GM21717 (cell line): ENCODE measurements around the gene ZNF750.

Experiments
- ATAC-seq: cut with Tn5 transposase; IDR thresholded peaks from one replicate; pipeline ENCODE4 v1.9.1; 2021; ENCODE audit warnings: mild to moderate bottlenecking, moderate library complexity; ENCODE audit not compliant: unreplicated experiment

Gene ZNF750

GRCh38 chr17:82839617-82840292 is at the start of gene ZNF750:
Gene ZNF750 (minus strand): TSS chr17:82840022. CDS start chr17:82832454, 7,568 bp downstream.
- no peak for ATAC-seq

- no peak for ATAC-seq
Measured at GRCh38 chr17:82888583-82889495, 49.0 kb upstream of the ZNF750 start.

GRCh38 chr17:82887255-82888164 is 47.7 kb upstream of the ZNF750 start:
- ATAC-seq: no peak

GRCh38 chr17:82884970-82885353 is 45.1 kb upstream of the ZNF750 start:
- no peak for ATAC-seq

GRCh38 chr17:82884341-82884969 is 44.6 kb upstream of the ZNF750 start:
- ATAC-seq: no peak

- ATAC-seq: no peak
Measured at GRCh38 chr17:82883419-82884031, 43.7 kb upstream of the ZNF750 start.

- ATAC-seq: no peak
Measured at GRCh38 chr17:82882715-82883418, 43.0 kb upstream of the ZNF750 start.

- no peak for ATAC-seq
Measured at GRCh38 chr17:82881900-82882714, 42.3 kb upstream of the ZNF750 start.

GRCh38 chr17:82881324-82881823 is 41.6 kb upstream of the ZNF750 start:
- ATAC-seq: no peak

GRCh38 chr17:82880620-82881323 is 41.0 kb upstream of the ZNF750 start:
- ATAC-seq: no peak

- no peak for ATAC-seq
Measured at GRCh38 chr17:82879241-82879640, 39.4 kb upstream of the ZNF750 start.

- ATAC-seq: no peak
Measured at GRCh38 chr17:82878527-82878926, 38.7 kb upstream of the ZNF750 start.

GRCh38 chr17:82876602-82877379 is 37.0 kb upstream of the ZNF750 start:
- no peak for ATAC-seq

- no peak for ATAC-seq
Measured at GRCh38 chr17:82876149-82876548, 36.3 kb upstream of the ZNF750 start.

- no peak for ATAC-seq
Measured at GRCh38 chr17:82875407-82875856, 35.6 kb upstream of the ZNF750 start.

GRCh38 chr17:82874011-82874835 is 34.4 kb upstream of the ZNF750 start:
- ATAC-seq: no peak
